RPMI8226 (cell line): ENCODE data around the gene GLT6D1.
A peak's percentile ranks its signal among the peaks of the same experiment; 100 is the strongest.

ENCODE experiments used
- DNase-seq: peaks from one replicate; pipeline ENCODE4 v3.0.0-alpha.2; 2015

GLT6D1 gene

GRCh38 chr9:135620558-135620957 is 18.8 kb downstream of the GLT6D1 start:
- DNase-seq, result no peak

- DNase-seq, result no peak
Observed at GRCh38 chr9:135619599-135619886, 19.8 kb downstream of the GLT6D1 start.

- no peak for DNase-seq
Observed at GRCh38 chr9:135618866-135619598, 20.3 kb downstream of the GLT6D1 start.

- no peak for DNase-seq
Observed at GRCh38 chr9:135617991-135618411, 21.3 kb downstream of the GLT6D1 start.

GRCh38 chr9:135617538-135617900 is 21.8 kb downstream of the GLT6D1 start:
- no peak for DNase-seq

- no peak for DNase-seq
Observed at GRCh38 chr9:135616619-135617537, 22.5 kb downstream of the GLT6D1 start.

- DNase-seq, result peak; percentile 49
Observed at GRCh38 chr9:135615666-135616618, 23.4 kb downstream of the GLT6D1 start.

GRCh38 chr9:135614821-135615665 is 24.3 kb downstream of the GLT6D1 start:
- peak; percentile 22 for DNase-seq

GRCh38 chr9:135613946-135614805 is 25.2 kb downstream of the GLT6D1 start:
- no peak for DNase-seq

- peak; percentile 26 for DNase-seq
Observed at GRCh38 chr9:135612981-135613910, 26.1 kb downstream of the GLT6D1 start.

- DNase-seq, result no peak
Observed at GRCh38 chr9:135612437-135612836, 26.9 kb downstream of the GLT6D1 start.

- DNase-seq, result no peak
Observed at GRCh38 chr9:135611875-135612209, 27.5 kb downstream of the GLT6D1 start.

GRCh38 chr9:135611142-135611874 is 28.0 kb downstream of the GLT6D1 start:
- no peak for DNase-seq

- DNase-seq, result no peak
Observed at GRCh38 chr9:135610290-135611141, 28.8 kb downstream of the GLT6D1 start.

GRCh38 chr9:135609366-135609955 is 29.9 kb downstream of the GLT6D1 start:
- DNase-seq, result no peak

- no peak for DNase-seq
Observed at GRCh38 chr9:135608999-135609317, 30.4 kb downstream of the GLT6D1 start.

GRCh38 chr9:135608294-135608998 is 30.9 kb downstream of the GLT6D1 start:
- no peak for DNase-seq
